H1 (cell line): ENCODE results near the gene COX14. TPM values are rescaled to one million over a fixed set of nuclear protein-coding genes. Genes with fewer than 3 reads are reported as not detected.

Experiments
- polyA plus RNA-seq, 7 experiments: library from polyadenylated mRNA; depleted of rRNA in 3 of 7; stranded (reverse) in 5 of 7; unstranded in 2 of 7; fragments of >200 nt in 5 of 7; fragments of 200-250 nt in 2 of 7; gene quantifications; 1 replicate in 5 of 7; 2 replicates in 1 of 7; 4 replicates in 1 of 7; pipeline versions ENCODE4 v1.2.1 to v1.2.3, GENCODE V29; 2011 to 2013; ENCODE audit warnings: missing spikeins in 2 of 7, mixed read lengths in 2 of 7
- total RNA-seq: library from RNA; stranded (reverse); fragmentation: NEBNext Ultra II Directional; extraction: Animal tissue kit (Norgen Biotek cat#: 25700); gene quantifications from 2 replicates; pipeline ENCODE4 v1.2.1, GENCODE V29; 2021

COX14 gene
- total and polyA plus RNA-seq, 2 of the 8 experiments (the other 6 are each of a cell fraction or from before 2014, with no cell fraction given), result 40.1 to 102 TPM

Other genes starting within 250 kb of the COX14 start
- 0.89 and 1.4 TPM in 2 replicates for gene FAIM2, start 208.3 kb upstream of the COX14 start, total RNA-seq
- gene FAIM2, start 208.3 kb upstream of the COX14 start, polyA plus RNA-seq (2011; rRNA removed), result 1.3 and 3.1 TPM in 2 replicates
- gene AQP2, start 161.5 kb upstream of the COX14 start, total RNA-seq, result not detected in 2 replicates
- gene AQP2, start 161.5 kb upstream of the COX14 start, polyA plus RNA-seq (2011; rRNA removed), result 0.02 TPM in 1 of 2 replicates, not detected in the other
- gene AQP5, start 150.4 kb upstream of the COX14 start, total RNA-seq, result 1.7 and 2.5 TPM in 2 replicates
- gene AQP5, start 150.4 kb upstream of the COX14 start, polyA plus RNA-seq (2011; rRNA removed), result 3.2 and 5.2 TPM in 2 replicates
- gene AQP6, start 139.3 kb upstream of the COX14 start, total RNA-seq, result 0.17 TPM in 1 of 2 replicates, not detected in the other
- 0.03 and 0.06 TPM in 2 replicates for gene AQP6, start 139.3 kb upstream of the COX14 start, polyA plus RNA-seq (2011; rRNA removed)
- 63.5 and 66.3 TPM in 2 replicates for gene RACGAP1, start 86.7 kb upstream of the COX14 start, total RNA-seq
- gene RACGAP1, start 86.7 kb upstream of the COX14 start, polyA plus RNA-seq (2011; rRNA removed), result 17.4 and 18.0 TPM in 2 replicates
- gene ASIC1, start 54.6 kb upstream of the COX14 start, total RNA-seq, result 1.9 and 2.4 TPM in 2 replicates
- 3.3 and 4.4 TPM in 2 replicates for gene ASIC1, start 54.6 kb upstream of the COX14 start, polyA plus RNA-seq (2011; rRNA removed)
- 128 and 140 TPM in 2 replicates for gene SMARCD1, start 26.9 kb upstream of the COX14 start, total RNA-seq
- 130 and 134 TPM in 2 replicates for gene SMARCD1, start 26.9 kb upstream of the COX14 start, polyA plus RNA-seq (2011; rRNA removed)
- 0.74 and 1.2 TPM in 2 replicates for gene GPD1, start 8.2 kb upstream of the COX14 start, total RNA-seq
- 0.45 and 0.53 TPM in 2 replicates for gene GPD1, start 8.2 kb upstream of the COX14 start, polyA plus RNA-seq (2011; rRNA removed)
- gene CERS5, start 55.1 kb downstream of the COX14 start, total RNA-seq, result 58.5 and 69.2 TPM in 2 replicates
- 75.8 and 119 TPM in 2 replicates for gene CERS5, start 55.1 kb downstream of the COX14 start, polyA plus RNA-seq (2011; rRNA removed)
- 43.3 and 47.6 TPM in 2 replicates for gene LIMA1, start 171.3 kb downstream of the COX14 start, total RNA-seq
- 8.5 and 12.7 TPM in 2 replicates for gene LIMA1, start 171.3 kb downstream of the COX14 start, polyA plus RNA-seq (2011; rRNA removed)